HL-60 (cell line): ENCODE results near the gene GPR155.
A peak's percentile ranks its signal among the peaks of the same experiment; 100 is the strongest.

Source experiments
- DNase-seq, 2 experiments: peaks; one replicate each; pipeline ENCODE4 v3.0.0-alpha.2; 2010 to 2020; ENCODE audit warnings: low read depth in 1 of 2, low spot score in 1 of 2
- H3K27ac ChIP-seq: fragments of 250-450 bp; sonication (Bioruptor Pico); replicated peaks from 2 replicates; pipeline ENCODE4 v1.5.1; 2020; ENCODE audit warnings: mild to moderate bottlenecking, moderate library complexity
- H3K27me3 ChIP-seq: fragments of 250-450 bp; sonication (Bioruptor Pico); 2 replicates; pipeline ENCODE4 v1.5.1; 2021; ENCODE audit warnings: mild to moderate bottlenecking, moderate library complexity; ENCODE audit not compliant: insufficient read depth, poor library complexity, severe bottlenecking
- H3K4me3 ChIP-seq: replicated peaks from 2 replicates; pipeline ENCODE4 v1.5.1; 2011; ENCODE audit warnings: mild to moderate bottlenecking, control low read depth, low read length; ENCODE audit not compliant: insufficient read depth
- CTCF ChIP-seq: IDR thresholded peaks from one replicate; pipeline ENCODE4 v1.5.1; 2011; ENCODE audit warnings: low read length, control low read depth, inconsistent platforms; ENCODE audit not compliant: insufficient read depth
- GABPA ChIP-seq: IDR thresholded peaks from 2 replicates; pipeline ENCODE4 v1.6.1; 2012; ENCODE audit warnings: low read depth
- POLR2AphosphoS5 ChIP-seq: IDR thresholded peaks from 2 replicates; pipeline ENCODE4 v1.6.1; 2012; ENCODE audit warnings: low read depth
- SPI1 ChIP-seq: IDR thresholded peaks from 2 replicates; pipeline ENCODE4 v1.6.1; 2012; ENCODE audit warnings: low read depth, mild to moderate bottlenecking, borderline replicate concordance
- TF ChIP-seq, protein P1 (sequence below): IDR thresholded peaks from 2 replicates; pipeline ENCODE4 v1.6.1; 2012; ENCODE audit warnings: low read depth; ENCODE audit not compliant: insufficient replicate concordance

GPR155 gene

GRCh38 chr2:174522553-174522952 lies 35.7 kb upstream of the GPR155 start:
- H3K4me3 ChIP-seq: no peak overlapping the region
- TF ChIP-seq POLR2AphosphoS5: no peak
- TF ChIP-seq, protein P1, sequence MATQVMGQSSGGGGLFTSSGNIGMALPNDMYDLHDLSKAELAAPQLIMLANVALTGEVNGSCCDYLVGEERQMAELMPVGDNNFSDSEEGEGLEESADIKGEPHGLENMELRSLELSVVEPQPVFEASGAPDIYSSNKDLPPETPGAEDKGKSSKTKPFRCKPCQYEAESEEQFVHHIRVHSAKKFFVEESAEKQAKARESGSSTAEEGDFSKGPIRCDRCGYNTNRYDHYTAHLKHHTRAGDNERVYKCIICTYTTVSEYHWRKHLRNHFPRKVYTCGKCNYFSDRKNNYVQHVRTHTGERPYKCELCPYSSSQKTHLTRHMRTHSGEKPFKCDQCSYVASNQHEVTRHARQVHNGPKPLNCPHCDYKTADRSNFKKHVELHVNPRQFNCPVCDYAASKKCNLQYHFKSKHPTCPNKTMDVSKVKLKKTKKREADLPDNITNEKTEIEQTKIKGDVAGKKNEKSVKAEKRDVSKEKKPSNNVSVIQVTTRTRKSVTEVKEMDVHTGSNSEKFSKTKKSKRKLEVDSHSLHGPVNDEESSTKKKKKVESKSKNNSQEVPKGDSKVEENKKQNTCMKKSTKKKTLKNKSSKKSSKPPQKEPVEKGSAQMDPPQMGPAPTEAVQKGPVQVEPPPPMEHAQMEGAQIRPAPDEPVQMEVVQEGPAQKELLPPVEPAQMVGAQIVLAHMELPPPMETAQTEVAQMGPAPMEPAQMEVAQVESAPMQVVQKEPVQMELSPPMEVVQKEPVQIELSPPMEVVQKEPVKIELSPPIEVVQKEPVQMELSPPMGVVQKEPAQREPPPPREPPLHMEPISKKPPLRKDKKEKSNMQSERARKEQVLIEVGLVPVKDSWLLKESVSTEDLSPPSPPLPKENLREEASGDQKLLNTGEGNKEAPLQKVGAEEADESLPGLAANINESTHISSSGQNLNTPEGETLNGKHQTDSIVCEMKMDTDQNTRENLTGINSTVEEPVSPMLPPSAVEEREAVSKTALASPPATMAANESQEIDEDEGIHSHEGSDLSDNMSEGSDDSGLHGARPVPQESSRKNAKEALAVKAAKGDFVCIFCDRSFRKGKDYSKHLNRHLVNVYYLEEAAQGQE: no peak
- no peak for TF ChIP-seq SPI1
- no peak for TF ChIP-seq CTCF
- no peak for TF ChIP-seq GABPA
- no peaks in the 10 kb centered on the region for H3K27me3 ChIP-seq
- peak; percentile 16 to 41 for DNase-seq
- no peak overlapping the region for H3K27ac ChIP-seq

DNA sequence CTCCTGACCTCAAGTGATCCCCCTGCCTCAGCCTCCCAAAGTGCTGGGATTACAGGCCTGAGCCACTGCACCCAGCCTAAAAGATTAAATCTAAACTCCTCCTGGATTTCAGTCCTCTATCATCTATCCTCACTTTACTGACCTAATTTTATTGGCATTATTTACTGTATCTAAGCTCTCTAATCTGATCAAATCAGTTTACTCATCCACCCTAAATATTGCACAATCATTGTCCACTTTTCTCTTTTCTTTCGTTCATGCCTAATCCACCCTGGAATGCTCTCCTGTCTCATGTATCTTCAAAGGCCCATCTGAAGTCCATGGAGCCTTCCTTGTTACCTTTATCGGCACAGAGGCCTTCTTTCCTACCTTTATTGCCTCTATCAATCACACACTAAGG lies 31.6 kb upstream of the GPR155 start:
- no peak overlapping the region for H3K4me3 ChIP-seq
- no peaks in the 10 kb centered on the region for H3K27me3 ChIP-seq
- TF ChIP-seq CTCF: no peak
- no peak for TF ChIP-seq GABPA
- no peak for TF ChIP-seq SPI1
- no peak for TF ChIP-seq POLR2AphosphoS5
- TF ChIP-seq, protein P1: no peak
- no peak for DNase-seq
- H3K27ac ChIP-seq: no peak overlapping the region

- TF ChIP-seq SPI1: peak; percentile 39; the same call in 1 of the 2 replicates
- TF ChIP-seq, protein P1: no peak
- Histone ChIP-seq H3K4me3 (no peak overlapping the region), H3K27me3 (no peaks in the 10 kb centered on the region), H3K27ac (no peak overlapping the region)
- no peak for DNase-seq
Observed at GRCh38 chr2:174516501-174517378, 29.9 kb upstream of the GPR155 start.
